Measurements from ENCODE around the gene PNMA6F. TPM values are rescaled to one million over a fixed set of nuclear protein-coding genes. Genes with fewer than 3 reads are reported as not detected.
"Not testable (repeated sequence)": the region's sequence is repeated elsewhere in the genome, so short reads cannot be mapped to it uniquely, and the experiment has no call there.

PNMA6F gene
- total and polyA plus RNA-seq, 12 donors = 0.14 to 1.1 (median 0.40) TPM; not detected in 5

DNA sequence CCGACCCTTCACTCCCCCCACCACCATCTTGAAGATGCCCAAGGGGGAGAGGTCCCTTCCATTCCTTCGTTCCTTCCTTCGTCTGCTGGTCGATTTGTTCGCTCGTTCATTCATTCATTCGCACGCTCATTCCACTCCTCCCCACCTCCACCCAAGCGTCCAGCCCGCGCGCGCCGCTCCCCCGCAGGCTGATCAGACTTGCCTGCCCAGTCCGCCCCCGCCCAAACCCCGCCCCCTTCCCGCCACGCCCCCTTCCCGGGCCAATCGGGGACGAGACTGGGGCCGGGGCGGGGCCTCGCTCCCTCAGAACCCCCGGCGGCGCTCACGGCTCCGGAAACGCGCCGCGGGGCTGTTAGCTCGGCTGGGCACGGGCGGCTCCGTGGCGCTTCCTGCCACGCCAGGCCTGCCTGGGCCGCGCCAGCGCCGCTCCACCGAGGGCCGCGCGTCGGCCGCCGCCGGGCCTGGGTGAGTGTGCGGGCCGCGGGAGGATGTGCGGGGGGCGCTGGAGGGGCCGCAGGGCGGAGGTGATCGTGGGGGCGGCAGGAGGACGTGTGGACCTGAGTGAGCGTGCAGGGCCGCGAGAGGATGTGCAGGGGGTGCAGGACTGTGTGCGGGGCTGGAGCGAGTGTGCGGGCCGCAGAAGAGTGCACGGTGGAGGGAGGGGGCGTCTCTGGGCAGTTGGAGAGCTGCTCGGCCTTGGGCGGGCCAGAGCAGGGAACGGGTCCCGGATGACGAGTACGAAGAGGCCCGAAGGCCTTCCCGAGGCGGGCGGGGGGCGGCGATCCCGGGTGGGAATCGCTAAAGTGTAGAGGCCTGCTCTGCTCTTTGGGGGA lies 12.5 kb upstream of the PNMA6F start, which contains the start of gene ZNF275:
TSS of gene ZNF275 (plus strand) at position 333 of the 833 bp plus-strand sequence. CDS start 2,527 bp downstream, outside the sequence.
- intact Hi-C loops (cut with DNase I) = no loop called here
- H3K4me1 ChIP-seq (replicated peaks in 1 of 2) = no peaks in the 10 kb centered on the region
- peak within 1 kb of the TSS; percentile 18 to 91 (median 32) for H3K4me3 ChIP-seq
- WGBS, 4 donors = 0 to 53% (median 14%) methylated on average over 9 to 86 of the region's 86 CpGs
- H3K36me3 ChIP-seq (replicated peaks in 1 of 2) = no peaks in the 10 kb centered on the region
- peak; percentile 78 to 85 (median 83) for DNase-seq
- TF ChIP-seq, protein P1, sequence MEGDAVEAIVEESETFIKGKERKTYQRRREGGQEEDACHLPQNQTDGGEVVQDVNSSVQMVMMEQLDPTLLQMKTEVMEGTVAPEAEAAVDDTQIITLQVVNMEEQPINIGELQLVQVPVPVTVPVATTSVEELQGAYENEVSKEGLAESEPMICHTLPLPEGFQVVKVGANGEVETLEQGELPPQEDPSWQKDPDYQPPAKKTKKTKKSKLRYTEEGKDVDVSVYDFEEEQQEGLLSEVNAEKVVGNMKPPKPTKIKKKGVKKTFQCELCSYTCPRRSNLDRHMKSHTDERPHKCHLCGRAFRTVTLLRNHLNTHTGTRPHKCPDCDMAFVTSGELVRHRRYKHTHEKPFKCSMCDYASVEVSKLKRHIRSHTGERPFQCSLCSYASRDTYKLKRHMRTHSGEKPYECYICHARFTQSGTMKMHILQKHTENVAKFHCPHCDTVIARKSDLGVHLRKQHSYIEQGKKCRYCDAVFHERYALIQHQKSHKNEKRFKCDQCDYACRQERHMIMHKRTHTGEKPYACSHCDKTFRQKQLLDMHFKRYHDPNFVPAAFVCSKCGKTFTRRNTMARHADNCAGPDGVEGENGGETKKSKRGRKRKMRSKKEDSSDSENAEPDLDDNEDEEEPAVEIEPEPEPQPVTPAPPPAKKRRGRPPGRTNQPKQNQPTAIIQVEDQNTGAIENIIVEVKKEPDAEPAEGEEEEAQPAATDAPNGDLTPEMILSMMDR (IDR thresholded peaks at IDR 0.05) = no peak
- peak; percentile 69 to 88 for TF ChIP-seq POLR2A (IDR thresholded peaks at IDR 0.05)
- peak within 1 kb of the TSS in 4 of 5 donors; percentile 59 to 95 (median 80) for H3K27ac ChIP-seq
- H3K27me3 ChIP-seq = no peaks in the 10 kb centered on the region
- no peaks in the 10 kb centered on the region for H3K9me3 ChIP-seq (replicated peaks in 1 of 3)

DNA sequence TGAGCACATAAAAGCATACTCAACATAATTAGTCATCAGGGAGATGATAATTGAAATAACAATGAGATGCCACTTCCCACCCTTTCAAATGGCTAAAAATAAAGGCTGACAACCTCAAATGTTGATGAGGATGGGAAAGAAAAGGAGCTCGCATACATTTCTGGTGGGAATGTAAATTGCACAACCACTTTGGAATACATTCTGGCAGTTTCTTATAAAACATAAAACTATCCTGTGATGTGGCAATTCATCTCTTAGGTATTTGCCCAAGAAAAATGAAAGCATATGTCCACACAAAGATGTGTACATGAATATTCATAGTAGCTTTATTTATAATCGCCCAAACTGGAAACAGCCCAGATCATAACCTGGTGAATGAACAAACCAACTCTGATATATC lies 11.7 kb upstream of the PNMA6F start:
- Histone ChIP-seq H3K27ac (no peak overlapping the region), H3K4me3 (no peak overlapping the region), H3K36me3 (replicated peaks in 1 of 2) (no peaks in the 10 kb centered on the region), H3K9me3 (replicated peaks in 1 of 3) (no peaks in the 10 kb centered on the region), H3K4me1 (replicated peaks in 1 of 2) (no peaks in the 10 kb centered on the region), H3K27me3 (peaks cover 3% of the 10 kb centered on the region)
- intact Hi-C loops (cut with DNase I) = no loop called here
- no peak for DNase-seq
- TF ChIP-seq POLR2A (IDR thresholded peaks at IDR 0.05) = no peak
- TF ChIP-seq, protein P1 (IDR thresholded peaks at IDR 0.05) = no peak
- WGBS, 4 donors = 62 to 73% (median 69%) methylated on average over 2 of the region's 2 CpGs

DNA sequence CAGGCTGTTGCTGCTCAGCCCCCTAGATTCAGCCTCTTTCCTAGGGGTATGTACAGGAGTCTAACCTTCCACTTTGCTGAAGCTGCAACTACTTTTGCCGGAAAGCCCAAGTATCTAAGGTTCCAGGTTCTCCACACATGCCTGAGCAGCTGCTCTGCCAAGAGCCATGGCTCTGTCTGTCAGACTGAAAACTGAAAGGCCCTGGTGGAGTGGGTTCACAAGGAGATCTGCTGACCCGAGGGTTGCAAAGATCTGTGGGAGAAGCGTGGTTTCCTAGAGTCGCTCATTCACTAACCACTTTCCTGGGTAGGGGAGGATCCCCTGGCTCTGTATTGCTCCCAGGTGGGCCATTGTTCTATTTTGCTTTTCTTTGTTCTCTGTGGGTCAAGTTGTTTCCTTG lies 6.0 kb upstream of the PNMA6F start:
- TF ChIP-seq, protein P1 (IDR thresholded peaks at IDR 0.05) = no peak
- no peak for TF ChIP-seq POLR2A (IDR thresholded peaks at IDR 0.05)
- Histone ChIP-seq H3K4me1 (replicated peaks in 1 of 2) (no peaks in the 10 kb centered on the region), H3K27ac (no peak overlapping the region), H3K4me3 (no peak overlapping the region), H3K36me3 (replicated peaks in 1 of 2) (no peaks in the 10 kb centered on the region), H3K9me3 (replicated peaks in 1 of 3) (no peaks in the 10 kb centered on the region), H3K27me3 (peaks cover 3% of the 10 kb centered on the region)
- no peak for DNase-seq
- WGBS, 4 donors = 72 to 95% (median 81%) methylated on average over 3 to 4 of the region's 4 CpGs
- intact Hi-C loops (cut with DNase I) = no loop called here

DNA sequence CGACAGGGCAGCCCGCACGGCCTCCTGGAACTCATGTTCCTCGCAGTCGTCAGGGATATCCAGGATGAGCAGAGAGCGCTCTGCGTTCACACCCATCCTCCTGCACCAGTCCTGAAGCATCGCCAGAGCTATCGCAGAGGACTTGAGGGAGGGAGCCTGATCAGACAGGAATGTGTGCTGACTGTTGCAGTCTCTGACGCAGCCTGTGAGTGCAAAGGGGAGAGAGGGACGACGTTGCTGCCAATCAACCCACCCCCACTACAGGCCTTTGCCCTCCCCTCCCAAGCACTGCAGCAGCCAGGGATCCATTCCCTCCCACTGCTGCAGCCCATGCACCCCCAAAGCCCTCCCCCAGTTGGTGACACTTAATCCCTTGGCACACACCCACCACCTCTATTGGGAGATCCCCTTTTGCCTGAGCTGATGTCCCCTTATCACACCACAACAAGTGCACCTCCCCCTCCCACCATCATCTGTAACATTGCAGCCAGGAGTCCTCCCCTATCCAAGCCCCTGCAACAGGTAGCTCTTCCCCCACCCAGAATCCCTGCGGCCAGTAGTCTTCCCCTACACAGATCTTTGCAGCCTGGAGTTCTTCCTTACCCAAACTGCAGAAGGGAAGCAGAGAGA lies 897 bp downstream of the PNMA6F start:
- no peaks in the 10 kb centered on the region for H3K4me1 ChIP-seq (replicated peaks in 1 of 2)
- no peaks in the 10 kb centered on the region for H3K27me3 ChIP-seq
- H3K36me3 ChIP-seq (replicated peaks in 1 of 2) = no peaks in the 10 kb centered on the region
- no peaks in the 10 kb centered on the region for H3K9me3 ChIP-seq (replicated peaks in 1 of 3)
- intact Hi-C loops (cut with DNase I) = no loop called here
- no peak for DNase-seq
- WGBS, 4 donors = 10 to 69% (median 43%) methylated on average over 2 to 9 of the region's 13 CpGs
- H3K27ac ChIP-seq = no peak overlapping the region
- H3K4me3 ChIP-seq = no peak overlapping the region
- TF ChIP-seq, protein P1 (IDR thresholded peaks at IDR 0.05) = no peak
- no peak for TF ChIP-seq POLR2A (IDR thresholded peaks at IDR 0.05)

DNA sequence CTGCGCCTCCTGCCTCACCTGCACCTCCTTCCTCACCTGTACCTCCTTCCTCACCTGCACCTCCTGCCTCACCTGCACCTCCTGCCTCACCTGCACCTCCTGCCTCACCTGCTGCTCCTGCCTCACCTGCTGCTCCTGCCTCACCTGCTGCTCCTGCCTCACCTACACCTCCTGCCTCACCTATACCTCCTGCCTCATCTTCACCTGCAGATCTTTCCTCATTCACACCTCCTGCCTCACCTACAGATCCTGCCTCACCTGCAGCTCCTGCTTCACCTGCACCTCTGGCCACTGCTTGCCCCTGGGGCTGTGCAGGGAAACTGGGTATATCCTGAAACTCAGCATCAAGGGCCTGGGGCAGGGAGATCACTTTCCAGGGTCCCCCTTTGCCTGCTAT lies 1.5 kb downstream of the PNMA6F start:
- DNase-seq; H3K27ac ChIP-seq; intact Hi-C loops (cut with DNase I); H3K36me3 ChIP-seq (replicated peaks in 1 of 2); H3K27me3 ChIP-seq; H3K9me3 ChIP-seq (replicated peaks in 1 of 3); H3K4me3 ChIP-seq; H3K4me1 ChIP-seq (replicated peaks in 1 of 2): not testable (repeated sequence)
- 80 to 94% (median 84%) methylated on average over 1 of the region's 1 CpG for WGBS, 4 donors

Measured in adrenal gland (tissue), 12 donors.